IPS-NIHi11 (cell line): ENCODE data around the gene UBALD2.
"Not testable (repeated sequence)": the region's sequence is repeated elsewhere in the genome, so short reads cannot be mapped to it uniquely, and the experiment has no call there.

Source experiments
- DNase-seq: peaks from one replicate; pipeline ENCODE4 v3.0.0; 2012; ENCODE audit warnings: mixed read lengths, low spot score

UBALD2 gene

GRCh38 chr17:76244721-76245120, 20.4 kb upstream of the UBALD2 start:
- not testable (repeated sequence) for DNase-seq

- DNase-seq = no peak
Observed at GRCh38 chr17:76246080-76247066, 18.8 kb upstream of the UBALD2 start.

DNA sequence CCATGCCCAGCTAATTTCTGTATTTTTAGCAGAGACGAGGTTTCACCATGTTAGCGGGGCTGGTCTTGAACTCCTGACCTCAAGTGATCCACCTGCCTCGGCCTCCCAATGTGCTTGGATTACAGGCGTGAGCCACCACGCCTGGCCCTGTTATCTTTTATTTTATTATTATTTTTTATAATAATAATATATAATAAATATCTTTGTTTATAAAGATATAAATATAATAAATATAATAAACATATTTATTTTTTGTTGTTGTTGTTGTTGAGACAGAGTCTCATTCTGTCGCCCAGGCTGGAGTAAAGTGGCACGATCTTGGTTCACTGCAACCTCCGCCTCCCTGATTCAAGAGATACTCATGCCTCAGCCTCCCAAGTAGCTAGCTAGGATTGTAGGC, 17.8 kb upstream of the UBALD2 start:
- DNase-seq = no peak

DNA sequence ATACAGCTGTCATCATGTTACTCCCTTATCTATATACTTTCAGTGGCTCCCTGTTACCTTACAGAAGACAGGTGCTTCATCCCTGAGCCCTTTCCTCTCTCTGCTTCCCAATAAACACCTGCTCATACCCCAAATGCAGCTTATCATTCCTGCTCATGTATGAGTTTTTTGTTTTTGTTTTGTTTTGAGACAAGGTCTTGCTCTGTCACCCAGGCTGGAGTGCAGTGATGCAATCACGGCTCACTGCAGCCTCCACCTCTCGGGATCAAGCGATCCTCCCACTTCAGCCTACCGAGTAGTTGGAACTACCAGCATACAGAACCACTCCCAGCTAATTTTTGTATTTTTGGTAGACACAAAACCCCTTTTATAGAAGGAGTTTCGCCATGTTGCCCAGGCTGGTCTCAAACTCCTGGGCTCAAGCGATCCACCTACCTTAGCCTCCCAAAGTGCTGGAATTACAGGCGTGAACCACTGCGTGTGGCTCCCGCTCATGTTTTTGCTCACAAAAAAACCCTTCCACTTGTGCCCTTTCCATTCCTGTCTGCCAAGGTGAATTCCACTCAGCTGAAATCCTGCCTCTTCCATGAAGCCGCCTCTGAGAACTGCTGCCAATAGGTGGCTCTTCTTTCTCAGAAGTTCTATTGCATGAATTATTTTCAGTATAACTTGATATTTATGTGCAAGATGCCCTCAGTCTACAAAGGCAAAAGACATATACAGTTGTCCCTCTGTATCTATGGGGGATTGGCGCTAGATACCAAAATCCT, 16.9 kb upstream of the UBALD2 start:
- no peak for DNase-seq

GRCh38 chr17:76250141-76250540, 15.0 kb upstream of the UBALD2 start:
- no peak for DNase-seq

DNA sequence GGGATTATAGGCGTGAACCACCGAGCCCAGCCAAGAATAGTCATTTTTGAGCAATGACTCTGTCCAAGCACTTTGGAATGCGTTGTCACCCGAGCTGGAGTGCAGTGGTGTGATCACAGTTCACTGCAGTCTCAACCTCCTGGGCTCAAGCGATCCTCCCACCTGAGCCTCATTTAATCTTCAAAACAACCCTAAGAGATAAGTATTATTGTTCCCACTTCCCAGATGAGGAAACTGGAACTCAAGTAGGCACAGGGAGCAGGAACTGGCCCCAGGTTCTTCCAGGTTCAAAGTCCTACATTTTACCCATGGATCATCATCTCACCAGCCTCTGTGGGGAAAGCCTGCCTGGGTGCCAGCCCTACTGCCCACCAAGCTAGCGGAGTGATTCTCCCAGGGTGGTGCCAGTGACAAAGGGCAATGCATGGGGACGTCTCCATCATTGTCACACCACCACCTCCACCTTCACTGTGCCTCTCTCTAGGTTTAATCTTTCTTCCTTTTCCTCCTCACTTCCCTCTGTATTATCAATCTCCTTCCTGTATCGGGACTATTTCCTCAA, 13.6 kb upstream of the UBALD2 start:
- DNase-seq = no peak

DNA sequence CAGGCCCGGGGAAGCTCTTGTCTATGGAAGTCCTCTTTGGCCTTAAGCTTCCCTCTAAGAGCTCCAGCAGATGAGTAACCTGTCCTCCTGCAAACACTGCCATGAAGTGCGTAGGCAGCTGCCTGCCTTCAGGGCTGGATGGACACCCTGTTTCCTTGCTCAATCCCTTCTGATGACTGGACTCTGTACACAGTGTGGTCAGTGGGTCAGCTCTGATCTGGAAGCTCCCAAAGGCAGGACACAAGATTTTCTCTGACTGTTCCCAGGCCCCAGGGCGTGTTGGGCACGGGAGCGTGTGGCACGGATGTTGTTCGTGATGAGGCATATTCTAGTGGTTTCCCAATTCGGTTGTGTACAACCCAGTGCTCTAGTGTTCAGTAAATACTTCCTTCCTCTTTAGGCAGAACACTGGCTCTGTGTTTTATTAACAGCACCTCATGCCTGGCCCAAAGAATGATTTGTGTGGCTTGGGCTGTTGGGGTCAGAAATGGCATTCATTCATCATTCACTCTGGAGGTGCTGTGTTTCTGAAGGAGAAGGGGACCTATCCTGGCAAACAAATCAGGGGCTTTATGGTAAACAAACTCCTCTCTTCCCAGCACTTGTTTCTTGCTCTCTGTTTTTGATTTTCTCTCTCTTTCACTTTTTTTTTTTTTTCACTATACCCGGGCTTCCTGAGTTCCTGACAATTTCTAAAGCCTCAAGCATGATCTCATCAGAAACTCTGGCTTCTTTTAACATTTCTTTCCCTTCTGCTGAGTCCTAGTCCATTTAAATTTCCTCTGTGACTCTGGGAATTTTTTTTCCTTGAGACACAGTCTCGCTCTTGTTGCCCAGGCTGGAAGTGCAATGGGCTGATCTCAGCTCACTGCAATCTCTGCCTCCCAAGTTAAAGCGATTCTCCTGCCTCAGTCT, 12.9 kb upstream of the UBALD2 start:
- no peak for DNase-seq

- not testable (repeated sequence) for DNase-seq
Observed at GRCh38 chr17:76252967-76253766, 12.0 kb upstream of the UBALD2 start.

- no peak for DNase-seq
Observed at GRCh38 chr17:76253841-76254240, 11.3 kb upstream of the UBALD2 start.

DNA sequence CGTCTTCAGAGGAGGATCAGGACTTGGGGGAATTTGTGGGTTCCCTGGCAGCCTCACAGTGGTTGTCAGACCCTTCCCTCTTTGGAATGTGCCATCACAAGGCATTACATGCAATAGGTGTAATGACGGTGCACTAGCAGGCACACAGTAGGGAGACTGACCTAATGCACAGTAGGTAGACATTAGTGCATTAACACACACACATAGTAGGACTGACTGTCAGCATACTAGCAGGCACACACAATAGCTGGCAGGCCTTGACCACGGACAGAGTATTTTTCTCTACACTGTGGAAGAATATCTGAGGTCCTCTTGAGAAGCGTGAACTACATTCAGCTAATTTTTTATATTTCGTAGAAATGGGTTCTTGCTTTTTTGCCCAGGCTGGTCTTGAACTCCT, 10.9 kb upstream of the UBALD2 start:
- DNase-seq = no peak

GRCh38 chr17:76255801-76256429, 9.2 kb upstream of the UBALD2 start:
- DNase-seq = no peak

GRCh38 chr17:76256430-76257050, 8.6 kb upstream of the UBALD2 start:
- not testable (repeated sequence) for DNase-seq

GRCh38 chr17:76260220-76260619, 4.9 kb upstream of the UBALD2 start:
- no peak for DNase-seq

- no peak for DNase-seq
Observed at GRCh38 chr17:76260669-76261068, 4.5 kb upstream of the UBALD2 start.

GRCh38 chr17:76261421-76262215, 3.5 kb upstream of the UBALD2 start:
- no peak for DNase-seq

DNA sequence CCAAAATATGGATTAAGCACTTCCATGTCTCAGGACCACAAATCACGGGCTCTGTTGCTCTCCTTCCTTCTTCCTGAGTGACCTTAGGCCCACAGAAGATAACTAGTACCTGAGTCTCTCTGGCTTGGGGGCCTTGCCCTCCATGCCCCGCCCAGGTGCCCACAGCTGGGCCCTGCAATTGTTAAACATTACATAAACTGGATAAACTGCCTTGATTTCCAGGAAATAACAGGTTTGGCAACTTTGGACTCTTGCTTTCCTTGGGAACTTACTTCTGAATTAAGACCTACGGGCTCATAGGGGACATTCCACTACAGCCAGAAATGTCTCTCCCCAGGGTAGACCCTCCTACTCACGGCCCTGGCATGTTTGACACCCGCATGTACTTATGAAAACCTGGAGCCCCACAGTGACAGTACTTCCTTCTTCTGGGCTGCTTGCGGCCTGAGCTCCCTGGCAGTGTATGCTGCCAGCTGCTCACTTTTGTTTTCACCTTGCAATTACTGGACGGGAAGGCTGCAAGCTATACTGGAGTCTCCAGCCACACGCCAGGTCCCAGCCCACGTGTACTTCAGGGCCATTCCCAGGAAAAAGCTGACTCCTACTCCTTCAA, 2.3 kb upstream of the UBALD2 start:
- no peak for DNase-seq

DNA sequence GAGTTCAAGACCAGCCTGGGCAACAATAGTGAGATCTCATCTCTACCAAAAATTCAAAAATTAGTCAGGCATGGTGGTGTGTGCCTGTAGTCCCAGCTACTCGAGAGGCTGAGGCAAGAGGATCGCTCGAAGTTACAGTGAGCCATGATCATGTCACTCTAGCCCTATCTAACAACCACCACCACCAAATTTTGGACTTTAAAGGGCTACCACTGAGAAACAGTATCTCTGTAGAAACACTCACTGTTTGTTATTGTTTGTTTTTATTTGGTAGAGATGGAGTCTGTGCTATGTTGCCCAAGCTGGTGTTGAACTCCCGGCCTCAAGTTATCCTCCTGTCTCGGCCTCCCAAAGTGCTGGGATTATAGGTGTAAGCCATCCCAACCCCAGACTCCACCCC, 1.3 kb upstream of the UBALD2 start:
- DNase-seq = no peak

- DNase-seq = no peak
Observed at GRCh38 chr17:76264425-76264754, 758 bp upstream of the UBALD2 start.
